GM18520 (cell line): ENCODE results near the gene MEIS3.

Experiments
- ATAC-seq: cut with Tn5 transposase; IDR thresholded peaks from one replicate; pipeline ENCODE4 v1.9.1; 2021; ENCODE audit not compliant: unreplicated experiment

MEIS3 gene

GRCh38 chr19:47419030-47419783 lies at the start of gene MEIS3:
TSS of gene MEIS3 (minus strand) at chr19:47419527. CDS start at chr19:47419081, 446 bp downstream.
- ATAC-seq: no peak

GRCh38 chr19:47467914-47468313 lies 48.6 kb upstream of the MEIS3 start:
- ATAC-seq: no peak

- no peak for ATAC-seq
Measured at GRCh38 chr19:47465957-47466356, 46.6 kb upstream of the MEIS3 start.

- ATAC-seq: no peak
Measured at GRCh38 chr19:47464675-47465419, 45.5 kb upstream of the MEIS3 start.

- ATAC-seq: no peak
Measured at GRCh38 chr19:47461876-47462275, 42.5 kb upstream of the MEIS3 start.

GRCh38 chr19:47459477-47459876 lies 40.1 kb upstream of the MEIS3 start:
- ATAC-seq: no peak

GRCh38 chr19:47458672-47459071 lies 39.3 kb upstream of the MEIS3 start:
- no peak for ATAC-seq

GRCh38 chr19:47456721-47457474 lies 37.6 kb upstream of the MEIS3 start:
- ATAC-seq: no peak

GRCh38 chr19:47450478-47450877 lies 31.2 kb upstream of the MEIS3 start:
- ATAC-seq: no peak

GRCh38 chr19:47448360-47448727 lies 29.0 kb upstream of the MEIS3 start:
- ATAC-seq: no peak

- no peak for ATAC-seq
Measured at GRCh38 chr19:47447470-47448359, 28.4 kb upstream of the MEIS3 start.

GRCh38 chr19:47446534-47447469 lies 27.5 kb upstream of the MEIS3 start:
- ATAC-seq: no peak

GRCh38 chr19:47445937-47446402 lies 26.6 kb upstream of the MEIS3 start:
- no peak for ATAC-seq

- ATAC-seq: no peak
Measured at GRCh38 chr19:47445527-47445926, 26.2 kb upstream of the MEIS3 start.

GRCh38 chr19:47444388-47444821 lies 25.1 kb upstream of the MEIS3 start:
- ATAC-seq: no peak

- no peak for ATAC-seq
Measured at GRCh38 chr19:47443331-47443730, 24.0 kb upstream of the MEIS3 start.

GRCh38 chr19:47438793-47439220 lies 19.5 kb upstream of the MEIS3 start:
- no peak for ATAC-seq

GRCh38 chr19:47437500-47437899 lies 18.2 kb upstream of the MEIS3 start:
- no peak for ATAC-seq

GRCh38 chr19:47436712-47437401 lies 17.5 kb upstream of the MEIS3 start:
- no peak for ATAC-seq
